Activated CD4-positive, alpha-beta T cell treated with anti-CD3 and anti-CD28 coated beads, Interleukin-2, amount 10 ng/mL, durations not matched to agents 24 days and 14 days (primary cell): ENCODE measurements around the gene ACOX3. TPM values are rescaled to one million over a fixed set of nuclear protein-coding genes. Genes with fewer than 3 reads are reported as not detected.
"Not testable (repeated sequence)": the region's sequence is repeated elsewhere in the genome, so short reads cannot be mapped to it uniquely, and the experiment has no call there.

Experiments used
- DNase-seq: peaks from one replicate; pipeline ENCODE4 v3.0.0; 2022
- H3K27ac Mint-ChIP-seq: one replicate; pipeline ENCODE4 v1.8.0; 2022; ENCODE audit warnings: mild to moderate bottlenecking, mixed read lengths
- H3K27me3 Mint-ChIP-seq: one replicate; pipeline ENCODE4 v1.8.0; 2022; ENCODE audit warnings: mixed read lengths
- H3K36me3 Mint-ChIP-seq: one replicate; pipeline ENCODE4 v1.8.0; 2022; ENCODE audit warnings: low read depth, mild to moderate bottlenecking, mixed read lengths
- H3K4me1 Mint-ChIP-seq: one replicate; pipeline ENCODE4 v1.8.0; 2021; ENCODE audit warnings: mixed read lengths
- H3K4me3 Mint-ChIP-seq: one replicate; pipeline ENCODE4 v1.8.0; 2022; ENCODE audit warnings: mild to moderate bottlenecking, moderate library complexity, mixed read lengths
- H3K9me3 Mint-ChIP-seq: one replicate; pipeline ENCODE4 v1.8.0; 2021; ENCODE audit warnings: mixed read lengths
- intact Hi-C: fragments of 100-400 bp; cut with micrococcal nuclease; formaldehyde crosslinking; loops from one replicate; pipeline ENCODE4 v1.15.1; 2023
- total RNA-seq: library from RNA; stranded (reverse); gene quantifications from 2 replicates; pipeline ENCODE4 v1.2.3, GENCODE V29; 2022

ACOX3 gene
- total RNA-seq, 1 donor from 2014 or later, result 20.5 TPM

GRCh38 chr4:8344377-8344776, 96.1 kb downstream of the ACOX3 start:
- Mint-ChIP-seq H3K4me3 (no peak overlapping the region), H3K27ac (no peak overlapping the region), H3K4me1 (no peaks in the 10 kb centered on the region), H3K9me3 (no peaks in the 10 kb centered on the region), H3K27me3 (no peaks in the 10 kb centered on the region), H3K36me3 (no peaks in the 10 kb centered on the region)
- intact Hi-C loops, result no loop called here
- DNase-seq, result no peak

GRCh38 chr4:8343967-8344331, 96.6 kb downstream of the ACOX3 start:
- no peaks in the 10 kb centered on the region for H3K27me3 Mint-ChIP-seq
- H3K4me1 Mint-ChIP-seq, result no peaks in the 10 kb centered on the region

GRCh38 chr4:8343262-8343966, 97.1 kb downstream of the ACOX3 start:
- intact Hi-C loops, result no loop called here
- Mint-ChIP-seq H3K27me3 (no peaks in the 10 kb centered on the region), H3K4me1 (no peaks in the 10 kb centered on the region), H3K9me3 (no peaks in the 10 kb centered on the region), H3K36me3 (no peaks in the 10 kb centered on the region), H3K4me3 (no peak overlapping the region), H3K27ac (no peak overlapping the region)
- no peak for DNase-seq

More at GRCh38 chr4:8343967-8344331, 96.6 kb downstream of the ACOX3 start:
- Mint-ChIP-seq H3K4me3 (no peak overlapping the region), H3K27ac (no peak overlapping the region), H3K36me3 (no peaks in the 10 kb centered on the region), H3K9me3 (no peaks in the 10 kb centered on the region)
- DNase-seq, result no peak
- intact Hi-C loops, result no loop called here

- H3K4me3 Mint-ChIP-seq, result no peak overlapping the region
- no peaks in the 10 kb centered on the region for H3K9me3 Mint-ChIP-seq
- no peaks in the 10 kb centered on the region for H3K36me3 Mint-ChIP-seq
- intact Hi-C loops, result no loop called here
- no peak for DNase-seq
- no peak overlapping the region for H3K27ac Mint-ChIP-seq
- H3K4me1 Mint-ChIP-seq, result no peaks in the 10 kb centered on the region
- no peaks in the 10 kb centered on the region for H3K27me3 Mint-ChIP-seq
Observed at GRCh38 chr4:8342651-8343261, 97.8 kb downstream of the ACOX3 start.

GRCh38 chr4:8341691-8342090, 98.8 kb downstream of the ACOX3 start:
- H3K27me3 Mint-ChIP-seq, result no peaks in the 10 kb centered on the region
- H3K36me3 Mint-ChIP-seq, result no peaks in the 10 kb centered on the region
- H3K4me3 Mint-ChIP-seq, result no peak overlapping the region
- H3K27ac Mint-ChIP-seq, result no peak overlapping the region
- DNase-seq, result no peak
- H3K9me3 Mint-ChIP-seq, result peaks cover 3% of the 10 kb centered on the region
- no peaks in the 10 kb centered on the region for H3K4me1 Mint-ChIP-seq
- intact Hi-C loops, result no loop called here

- H3K36me3 Mint-ChIP-seq, H3K27ac Mint-ChIP-seq, H3K27me3 Mint-ChIP-seq, H3K9me3 Mint-ChIP-seq, H3K4me1 Mint-ChIP-seq, H3K4me3 Mint-ChIP-seq, DNase-seq, intact Hi-C loops: not testable (repeated sequence)
Observed at GRCh38 chr4:8341281-8341680, 99.2 kb downstream of the ACOX3 start.

- H3K36me3 Mint-ChIP-seq, result no peaks in the 10 kb centered on the region
- H3K9me3 Mint-ChIP-seq, result peaks cover 8% of the 10 kb centered on the region
- intact Hi-C loops, result no loop called here
- H3K27me3 Mint-ChIP-seq, result no peaks in the 10 kb centered on the region
- no peak overlapping the region for H3K27ac Mint-ChIP-seq
- no peak overlapping the region for H3K4me3 Mint-ChIP-seq
- DNase-seq, result no peak
- H3K4me1 Mint-ChIP-seq, result no peaks in the 10 kb centered on the region
Observed at GRCh38 chr4:8340781-8341241, 99.7 kb downstream of the ACOX3 start.

GRCh38 chr4:8338351-8338961, 102.1 kb downstream of the ACOX3 start:
- Mint-ChIP-seq H3K27me3 (no peaks in the 10 kb centered on the region), H3K27ac (no peak overlapping the region), H3K9me3 (peaks cover 9% of the 10 kb centered on the region), H3K4me3 (no peak overlapping the region), H3K4me1 (no peaks in the 10 kb centered on the region), H3K36me3 (no peaks in the 10 kb centered on the region)
- intact Hi-C loops, result no loop called here
- no peak for DNase-seq

- Mint-ChIP-seq H3K27ac (no peak overlapping the region), H3K4me1 (no peaks in the 10 kb centered on the region), H3K27me3 (no peaks in the 10 kb centered on the region), H3K9me3 (peaks cover 9% of the 10 kb centered on the region), H3K36me3 (no peaks in the 10 kb centered on the region), H3K4me3 (no peak overlapping the region)
- intact Hi-C loops, result no loop called here
- no peak for DNase-seq
Observed at GRCh38 chr4:8336412-8337075, 104.0 kb downstream of the ACOX3 start.

- peaks cover 9% of the 10 kb centered on the region for H3K9me3 Mint-ChIP-seq
- no peak overlapping the region for H3K4me3 Mint-ChIP-seq
- no peaks in the 10 kb centered on the region for H3K4me1 Mint-ChIP-seq
Observed at GRCh38 chr4:8335848-8336247, 104.7 kb downstream of the ACOX3 start.

GRCh38 chr4:8334786-8335460, 105.6 kb downstream of the ACOX3 start:
- DNase-seq, result no peak
- Mint-ChIP-seq H3K9me3 (peaks cover 9% of the 10 kb centered on the region), H3K4me3 (no peak overlapping the region), H3K27ac (no peak overlapping the region), H3K36me3 (no peaks in the 10 kb centered on the region), H3K4me1 (no peaks in the 10 kb centered on the region), H3K27me3 (no peaks in the 10 kb centered on the region)
- intact Hi-C loops, result no loop called here

More at GRCh38 chr4:8335848-8336247, 104.7 kb downstream of the ACOX3 start:
- no peak overlapping the region for H3K27ac Mint-ChIP-seq
- intact Hi-C loops, result no loop called here
- no peaks in the 10 kb centered on the region for H3K27me3 Mint-ChIP-seq
- H3K36me3 Mint-ChIP-seq, result no peaks in the 10 kb centered on the region
- no peak for DNase-seq

- Mint-ChIP-seq H3K9me3 (peaks cover 9% of the 10 kb centered on the region), H3K27ac (no peak overlapping the region), H3K4me1 (no peaks in the 10 kb centered on the region), H3K4me3 (no peak overlapping the region), H3K36me3 (no peaks in the 10 kb centered on the region), H3K27me3 (no peaks in the 10 kb centered on the region)
- DNase-seq, result no peak
- intact Hi-C loops, result no loop called here
Observed at GRCh38 chr4:8333726-8334460, 106.6 kb downstream of the ACOX3 start.

- no peaks in the 10 kb centered on the region for H3K27me3 Mint-ChIP-seq
- DNase-seq, result no peak
- H3K36me3 Mint-ChIP-seq, result no peaks in the 10 kb centered on the region
- no peaks in the 10 kb centered on the region for H3K4me1 Mint-ChIP-seq
- H3K27ac Mint-ChIP-seq, result no peak overlapping the region
- intact Hi-C loops, result no loop called here
- no peak overlapping the region for H3K4me3 Mint-ChIP-seq
- H3K9me3 Mint-ChIP-seq, result peaks cover 9% of the 10 kb centered on the region
Observed at GRCh38 chr4:8332891-8333331, 107.6 kb downstream of the ACOX3 start.
